H9 (cell line): ENCODE measurements around the gene JKAMP. TPM values are rescaled to one million over a fixed set of nuclear protein-coding genes. Genes with fewer than 3 reads are reported as not detected.

Experiments used
- DNase-seq: peaks from one replicate; pipeline ENCODE4 v3.0.0-alpha.2; 2017
- H2AFZ ChIP-seq: one replicate; pipeline ENCODE4 v1.6.1; 2013; ENCODE audit warnings: mild to moderate bottlenecking, low read length, control low read depth, moderate library complexity
- H2AK5ac ChIP-seq: 2 replicates; pipeline ENCODE4 v1.6.1; 2013; ENCODE audit warnings: low read length, control low read depth, mixed read lengths; ENCODE audit not compliant: insufficient read length
- H2BK120ac ChIP-seq: one replicate; pipeline ENCODE4 v1.6.1; 2013; ENCODE audit warnings: low read depth, mild to moderate bottlenecking, low read length, control low read depth, inconsistent platforms; ENCODE audit not compliant: poor library complexity, severe bottlenecking
- H2BK12ac ChIP-seq: 2 replicates; pipeline ENCODE4 v1.6.1; 2013; ENCODE audit warnings: low read length, control low read depth, mixed read lengths, low read depth; ENCODE audit not compliant: insufficient read length
- H2BK15ac ChIP-seq: 2 replicates; pipeline ENCODE4 v1.6.1; 2013; ENCODE audit warnings: low read depth, low read length, control low read depth
- H2BK20ac ChIP-seq: one replicate; pipeline ENCODE4 v1.6.1; 2013; ENCODE audit warnings: low read depth, mild to moderate bottlenecking, low read length, control low read depth, inconsistent platforms; ENCODE audit not compliant: poor library complexity, severe bottlenecking
- H2BK5ac ChIP-seq: 2 replicates; pipeline ENCODE4 v1.6.1; 2013; ENCODE audit warnings: low read length, control low read depth, mixed read lengths; ENCODE audit not compliant: insufficient read length
- H3K14ac ChIP-seq: 2 replicates; pipeline ENCODE4 v1.6.1; 2013; ENCODE audit warnings: low read length, control low read depth; ENCODE audit not compliant: insufficient read depth
- H3K18ac ChIP-seq: 2 replicates; pipeline ENCODE4 v1.6.1; 2013; ENCODE audit warnings: low read depth, mild to moderate bottlenecking, mixed read lengths, low read length, control low read depth; ENCODE audit not compliant: insufficient read length
- H3K23ac ChIP-seq: 2 replicates; pipeline ENCODE4 v1.6.1; 2013; ENCODE audit warnings: low read length, control low read depth, mixed read lengths, low read depth; ENCODE audit not compliant: insufficient read length
- H3K23me2 ChIP-seq: 2 replicates; pipeline ENCODE4 v1.6.1; 2013; ENCODE audit warnings: low read depth, mild to moderate bottlenecking, mixed read lengths, low read length, control low read depth; ENCODE audit not compliant: insufficient read length, poor library complexity, severe bottlenecking
- H3K27ac ChIP-seq: 2 replicates; pipeline ENCODE4 v1.5.1; 2013; ENCODE audit warnings: low read length, control low read depth, mixed read lengths, low read depth; ENCODE audit not compliant: insufficient read length
- H3K27me3 ChIP-seq: 2 replicates; pipeline ENCODE4 v1.6.1; 2013; ENCODE audit warnings: low read length, control low read depth, inconsistent platforms; ENCODE audit not compliant: insufficient read depth
- H3K4ac ChIP-seq: 2 replicates; pipeline ENCODE4 v1.6.1; 2013; ENCODE audit warnings: low read depth, mild to moderate bottlenecking, control low read depth, inconsistent platforms, low read length, moderate library complexity
- H3K4me1 ChIP-seq: 2 replicates; pipeline ENCODE4 v1.6.1; 2013; ENCODE audit warnings: low read length, control low read depth, inconsistent platforms; ENCODE audit not compliant: insufficient read depth
- H3K4me2 ChIP-seq: 2 replicates; pipeline ENCODE4 v1.6.1; 2013; ENCODE audit warnings: low read length, control low read depth, mixed read lengths; ENCODE audit not compliant: insufficient read length, insufficient read depth
- H3K56ac ChIP-seq: 2 replicates; pipeline ENCODE4 v1.6.1; 2013; ENCODE audit warnings: low read depth, mild to moderate bottlenecking, mixed read lengths, low read length, control low read depth; ENCODE audit not compliant: insufficient read length
- H3K79me1 ChIP-seq: 2 replicates; pipeline ENCODE4 v1.6.1; 2013; ENCODE audit warnings: low read depth, mild to moderate bottlenecking, moderate library complexity, low read length, control low read depth, inconsistent platforms; ENCODE audit not compliant: insufficient read depth, poor library complexity, severe bottlenecking
- H3K79me2 ChIP-seq: 2 replicates; pipeline ENCODE4 v1.6.1; 2013; ENCODE audit warnings: low read length, control low read depth, inconsistent platforms; ENCODE audit not compliant: insufficient read depth
- H3K9ac ChIP-seq: 2 replicates; pipeline ENCODE4 v1.6.1; 2013; ENCODE audit warnings: low read length, control low read depth, mixed read lengths; ENCODE audit not compliant: insufficient read length; ENCODE audit errors: extremely low read depth
- H3K9me3 ChIP-seq: one replicate; pipeline ENCODE4 v1.6.1; 2013; ENCODE audit warnings: low read depth, low read length, inconsistent platforms; ENCODE audit not compliant: control insufficient read depth
- H3T11ph ChIP-seq: one replicate; pipeline ENCODE4 v1.6.1; 2013; ENCODE audit warnings: mild to moderate bottlenecking, low read length, control low read depth, inconsistent platforms
- H4K20me1 ChIP-seq: one replicate; pipeline ENCODE4 v1.6.1; 2013; ENCODE audit not compliant: control insufficient read depth, insufficient read length, insufficient read depth
- H4K5ac ChIP-seq: 2 replicates; pipeline ENCODE4 v1.6.1; 2013; ENCODE audit warnings: low read depth, mild to moderate bottlenecking, mixed read lengths, low read length, control low read depth; ENCODE audit not compliant: insufficient read length
- H4K8ac ChIP-seq: replicated peaks from 2 replicates; pipeline ENCODE4 v1.6.1; 2013; ENCODE audit warnings: low read length, control low read depth, mixed read lengths, low read depth; ENCODE audit not compliant: insufficient read length
- H4K91ac ChIP-seq: 2 replicates; pipeline ENCODE4 v1.6.1; 2013; ENCODE audit warnings: low read depth, mild to moderate bottlenecking, moderate library complexity, mixed read lengths, low read length, control low read depth; ENCODE audit not compliant: insufficient read length
- H3K27ac Mint-ChIP-seq, 3 experiments: 2 replicates in 2 of 3; 3 replicates in 1 of 3; pipeline ENCODE4 v1.8.0; 2020 to 2021; ENCODE audit warnings: mixed read lengths in 3 of 3, mild to moderate bottlenecking in 1 of 3, moderate library complexity in 1 of 3
- H3K27me3 Mint-ChIP-seq: 2 replicates; pipeline ENCODE4 v1.8.0; 2021; ENCODE audit warnings: low read depth, mild to moderate bottlenecking, moderate library complexity, mixed read lengths
- H3K36me3 Mint-ChIP-seq, 3 experiments: 2 replicates in 2 of 3; 3 replicates in 1 of 3; pipeline ENCODE4 v1.8.0; 2020 to 2021; ENCODE audit warnings: low read depth in 3 of 3, mixed read lengths in 3 of 3; ENCODE audit not compliant: insufficient read depth in 1 of 3
- H3K4me1 Mint-ChIP-seq, 2 experiments: 2 replicates each; pipeline ENCODE4 v1.8.0; 2020; ENCODE audit warnings: mixed read lengths in 2 of 2
- H3K4me3 Mint-ChIP-seq, 2 experiments: 2 replicates in 1 of 2; 3 replicates in 1 of 2; pipeline ENCODE4 v1.8.0; 2020 to 2021; ENCODE audit warnings: mild to moderate bottlenecking in 2 of 2, mixed read lengths in 2 of 2, moderate library complexity in 1 of 2
- H3K9me3 Mint-ChIP-seq, 2 experiments: 2 replicates in 1 of 2; 3 replicates in 1 of 2; pipeline ENCODE4 v1.8.0; 2020; ENCODE audit warnings: mild to moderate bottlenecking in 2 of 2, mixed read lengths in 2 of 2, moderate library complexity in 1 of 2
- whole genome bisulfite sequencing: extraction: QIAGEN DNeasy Blood & Tissue Kit; methylation state at CpG from one replicate; pipeline ENCODE4 v1.1.7; 2013; ENCODE audit warnings: missing lambda C conversion rate, low lambda C conversion rate, mixed read lengths; ENCODE audit not compliant: insufficient read length; ENCODE audit errors: extremely low coverage; 5-methylcytosine and 5-hydroxymethylcytosine counted together
- total RNA-seq: library from RNA; stranded (reverse); gene quantifications from 2 replicates; pipeline ENCODE4 v1.2.1, GENCODE V29; 2021
- TF ChIP-seq, protein P1 (sequence below): fragments of 200-600 bp; sonication (generic); conservative IDR thresholded peaks from 3 replicates; pipeline ENCODE4 v1.8.0; 2021; ENCODE audit warnings: antibody characterized with exemption, mild to moderate bottlenecking

The JKAMP gene
- total RNA-seq, 1 experiment from 2014 or later, result 33.8 TPM

DNA sequence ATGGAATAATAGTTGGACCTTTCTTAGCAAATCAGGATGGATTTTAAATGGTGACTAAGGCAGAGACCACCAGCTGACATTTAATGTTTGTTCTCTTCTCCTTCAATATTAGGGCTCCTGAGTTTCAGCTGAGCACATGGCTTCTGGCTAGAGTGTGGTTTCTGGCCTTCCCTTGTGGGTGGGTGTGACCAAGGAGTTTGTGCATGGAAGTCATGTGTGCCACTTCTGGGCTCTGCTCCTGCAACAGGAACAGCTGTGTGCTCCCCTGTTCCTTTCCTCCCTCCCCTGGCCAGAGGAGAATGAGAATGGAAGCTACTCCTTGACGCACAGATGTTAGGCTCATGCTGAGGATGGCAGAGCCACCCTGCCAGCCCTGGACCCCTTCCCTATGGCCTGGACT lies 48.1 kb downstream of the JKAMP start:
- Histone ChIP-seq H3K4me1 (no peaks in the 10 kb centered on the region), H2AK5ac (no peak overlapping the region), H2BK20ac (no peak overlapping the region), H2BK12ac (no peak overlapping the region), H2BK15ac (no peak overlapping the region), H3K14ac (no peak overlapping the region), H3K9me3 (no peaks in the 10 kb centered on the region), H2BK120ac (no peak overlapping the region), H3K4me2 (no peak overlapping the region), H2AFZ (no peak overlapping the region), H3K79me2 (no peaks in the 10 kb centered on the region), H3K56ac (no peak overlapping the region), H3K4ac (no peak overlapping the region), H4K20me1 (no peaks in the 10 kb centered on the region), H3K9ac (no peak overlapping the region), H2BK5ac (no peak overlapping the region), H4K5ac (no peak overlapping the region), H3T11ph (no peak overlapping the region), H4K91ac (no peak overlapping the region), H3K23me2 (no peaks in the 10 kb centered on the region), H3K18ac (no peak overlapping the region), H4K8ac (no peak overlapping the region), H3K27ac (no peak overlapping the region), H3K23ac (no peak overlapping the region), H3K79me1 (no peaks in the 10 kb centered on the region), H3K27me3 (no peaks in the 10 kb centered on the region)
- WGBS, result no CpG with 5 or more reads among the region's 1 CpG
- Mint-ChIP-seq H3K36me3 (no peaks in the 10 kb centered on the region), H3K9me3 (peaks cover 0 to 2% of the 10 kb centered on the region in 2 experiments; a peak in 3 of 5 replicates), H3K4me1 (peaks cover 2 to 5% of the 10 kb centered on the region in 2 experiments; a peak in 2 of 4 replicates), H3K27me3 (no peaks in the 10 kb centered on the region), H3K4me3 (no peak overlapping the region), H3K27ac (no peak overlapping the region)
- DNase-seq, result no peak
- TF ChIP-seq, protein P1, sequence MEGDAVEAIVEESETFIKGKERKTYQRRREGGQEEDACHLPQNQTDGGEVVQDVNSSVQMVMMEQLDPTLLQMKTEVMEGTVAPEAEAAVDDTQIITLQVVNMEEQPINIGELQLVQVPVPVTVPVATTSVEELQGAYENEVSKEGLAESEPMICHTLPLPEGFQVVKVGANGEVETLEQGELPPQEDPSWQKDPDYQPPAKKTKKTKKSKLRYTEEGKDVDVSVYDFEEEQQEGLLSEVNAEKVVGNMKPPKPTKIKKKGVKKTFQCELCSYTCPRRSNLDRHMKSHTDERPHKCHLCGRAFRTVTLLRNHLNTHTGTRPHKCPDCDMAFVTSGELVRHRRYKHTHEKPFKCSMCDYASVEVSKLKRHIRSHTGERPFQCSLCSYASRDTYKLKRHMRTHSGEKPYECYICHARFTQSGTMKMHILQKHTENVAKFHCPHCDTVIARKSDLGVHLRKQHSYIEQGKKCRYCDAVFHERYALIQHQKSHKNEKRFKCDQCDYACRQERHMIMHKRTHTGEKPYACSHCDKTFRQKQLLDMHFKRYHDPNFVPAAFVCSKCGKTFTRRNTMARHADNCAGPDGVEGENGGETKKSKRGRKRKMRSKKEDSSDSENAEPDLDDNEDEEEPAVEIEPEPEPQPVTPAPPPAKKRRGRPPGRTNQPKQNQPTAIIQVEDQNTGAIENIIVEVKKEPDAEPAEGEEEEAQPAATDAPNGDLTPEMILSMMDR, result no peak
